HG03432 (cell line): ENCODE results near the gene SMARCD3.

Experiments
- ATAC-seq: cut with Tn5 transposase; IDR thresholded peaks from one replicate; pipeline ENCODE4 v1.9.1; 2021; ENCODE audit warnings: mild to moderate bottlenecking, moderate library complexity; ENCODE audit not compliant: unreplicated experiment

The SMARCD3 gene

GRCh38 chr7:151249034-151249731, 689 bp upstream of the SMARCD3 start:
- ATAC-seq = no peak

- no peak for ATAC-seq
These were observed 716 bp downstream of the SMARCD3 start for GRCh38 chr7:151247611-151248345.

- ATAC-seq = no peak
These were observed 1.5 kb downstream of the SMARCD3 start for GRCh38 chr7:151246851-151247580.

- no peak for ATAC-seq
These were observed 2.2 kb downstream of the SMARCD3 start for GRCh38 chr7:151246102-151246850.

GRCh38 chr7:151245360-151246101, 3.0 kb downstream of the SMARCD3 start:
- peak; percentile 50 for ATAC-seq

GRCh38 chr7:151244841-151245346, 3.6 kb downstream of the SMARCD3 start:
- no peak for ATAC-seq

GRCh38 chr7:151244196-151244840, 4.2 kb downstream of the SMARCD3 start:
- no peak for ATAC-seq

- ATAC-seq = no peak
These were observed 4.9 kb downstream of the SMARCD3 start for GRCh38 chr7:151243408-151244195.

GRCh38 chr7:151243045-151243349, 5.5 kb downstream of the SMARCD3 start:
- ATAC-seq = no peak

GRCh38 chr7:151242159-151243044, 6.1 kb downstream of the SMARCD3 start:
- no peak for ATAC-seq

GRCh38 chr7:151241755-151242096, 6.8 kb downstream of the SMARCD3 start:
- no peak for ATAC-seq

GRCh38 chr7:151240942-151241754, 7.3 kb downstream of the SMARCD3 start:
- no peak for ATAC-seq

- no peak for ATAC-seq
These were observed 8.0 kb downstream of the SMARCD3 start for GRCh38 chr7:151240536-151240935.

GRCh38 chr7:151239837-151240459, 8.5 kb downstream of the SMARCD3 start:
- no peak for ATAC-seq

- ATAC-seq = no peak
These were observed 9.3 kb downstream of the SMARCD3 start for GRCh38 chr7:151238924-151239836.
